ENCODE data around the gene DISC1. TPM values are rescaled to one million over a fixed set of nuclear protein-coding genes. Genes with fewer than 3 reads are reported as not detected.
"Not testable (repeated sequence)": the region's sequence is repeated elsewhere in the genome, so short reads cannot be mapped to it uniquely, and the experiment has no call there.

Gene DISC1
- total RNA-seq, 1 donor from 2014 or later: 4.7 TPM

- Mint-ChIP-seq H3K27me3 (no peaks in the 10 kb centered on the region), H3K27ac (peak overlapping the region; percentile 82), H3K4me3 (no peak overlapping the region), H3K4me1 (ENCODE audit: unreplicated experiment) (peaks cover 25% of the 10 kb centered on the region), H3K36me3 (peaks cover 3% of the 10 kb centered on the region), H3K9me3 (no peaks in the 10 kb centered on the region)
- TF ChIP-seq CTCF (conservative IDR thresholded peaks at IDR 0.05): no peak
- DNase-seq (ENCODE audit: extremely low spot score, unreplicated experiment): no peak
Observed at GRCh38 chr1:231776757-231777062, 150.1 kb downstream of the DISC1 start.

- Mint-ChIP-seq H3K27ac (peak overlapping the region; percentile 82), H3K4me1 (ENCODE audit: unreplicated experiment) (peaks cover 25% of the 10 kb centered on the region), H3K4me3 (peak overlapping the region; percentile 65), H3K36me3 (peaks cover 3% of the 10 kb centered on the region), H3K27me3 (no peaks in the 10 kb centered on the region), H3K9me3 (no peaks in the 10 kb centered on the region)
- DNase-seq (ENCODE audit: extremely low spot score, unreplicated experiment): no peak
- TF ChIP-seq CTCF (conservative IDR thresholded peaks at IDR 0.05): no peak
Observed at GRCh38 chr1:231778009-231778719, 151.6 kb downstream of the DISC1 start.

GRCh38 chr1:231779081-231779480 lies 152.5 kb downstream of the DISC1 start:
- Mint-ChIP-seq H3K4me1 (ENCODE audit: unreplicated experiment) (peaks cover 25% of the 10 kb centered on the region), H3K4me3 (no peak overlapping the region), H3K27me3 (no peaks in the 10 kb centered on the region), H3K27ac (peak overlapping the region; percentile 82), H3K9me3 (no peaks in the 10 kb centered on the region), H3K36me3 (peaks cover 3% of the 10 kb centered on the region)
- no peak for DNase-seq (ENCODE audit: extremely low spot score, unreplicated experiment)
- no peak for TF ChIP-seq CTCF (conservative IDR thresholded peaks at IDR 0.05)

- no peak overlapping the region for H3K4me3 Mint-ChIP-seq
- no peak for DNase-seq (ENCODE audit: extremely low spot score, unreplicated experiment)
- H3K36me3 Mint-ChIP-seq: no peaks in the 10 kb centered on the region
- H3K27ac Mint-ChIP-seq: no peak overlapping the region
- no peaks in the 10 kb centered on the region for H3K27me3 Mint-ChIP-seq
- TF ChIP-seq CTCF (conservative IDR thresholded peaks at IDR 0.05): no peak
- peaks cover 8% of the 10 kb centered on the region for H3K4me1 Mint-ChIP-seq (ENCODE audit: unreplicated experiment)
- H3K9me3 Mint-ChIP-seq: no peaks in the 10 kb centered on the region
Observed at GRCh38 chr1:231781892-231782291, 155.3 kb downstream of the DISC1 start.

GRCh38 chr1:231785073-231785472 lies 158.5 kb downstream of the DISC1 start:
- not testable (repeated sequence) for H3K4me1 Mint-ChIP-seq (ENCODE audit: unreplicated experiment); H3K27me3 Mint-ChIP-seq; H3K4me3 Mint-ChIP-seq; H3K27ac Mint-ChIP-seq; H3K36me3 Mint-ChIP-seq; DNase-seq (ENCODE audit: extremely low spot score, unreplicated experiment); H3K9me3 Mint-ChIP-seq

- H3K4me1 Mint-ChIP-seq (ENCODE audit: unreplicated experiment): no peaks in the 10 kb centered on the region
- H3K27me3 Mint-ChIP-seq: no peaks in the 10 kb centered on the region
- H3K27ac Mint-ChIP-seq: no peak overlapping the region
- no peak overlapping the region for H3K4me3 Mint-ChIP-seq
- no peaks in the 10 kb centered on the region for H3K36me3 Mint-ChIP-seq
- DNase-seq (ENCODE audit: extremely low spot score, unreplicated experiment): no peak
- TF ChIP-seq CTCF (conservative IDR thresholded peaks at IDR 0.05): no peak
- no peaks in the 10 kb centered on the region for H3K9me3 Mint-ChIP-seq
Observed at GRCh38 chr1:231786126-231786525, 159.5 kb downstream of the DISC1 start.
